Measurements from ENCODE around the gene TGDS. TPM values are rescaled to one million over a fixed set of nuclear protein-coding genes. Genes with fewer than 3 reads are reported as not detected.

Gene TGDS
- total and polyA plus RNA-seq, 2 of the 8 experiments (the other 6 are each of a cell fraction or from before 2014, with no cell fraction given): 11.6 to 11.8 TPM

DNA sequence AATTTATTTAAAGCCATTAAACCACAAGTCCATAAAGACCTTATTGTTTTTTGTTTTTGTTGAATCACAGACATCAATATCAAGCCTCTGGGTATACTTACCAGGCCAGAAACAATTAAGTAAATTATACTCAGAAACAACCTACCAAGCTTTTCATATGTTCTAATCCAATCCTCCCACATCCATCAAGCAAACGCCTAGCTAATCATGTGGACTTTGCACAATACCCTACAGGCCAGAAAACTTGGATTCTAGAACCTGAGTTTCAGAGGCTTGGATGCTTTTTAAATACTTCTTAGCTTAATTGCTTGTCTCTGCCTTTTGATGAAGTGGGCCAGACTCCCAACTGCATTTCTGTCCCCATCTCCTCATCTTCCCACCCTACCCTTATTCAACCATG lies 39.9 kb downstream of the TGDS start:
- H2BK12ac ChIP-seq (ENCODE audit: low read depth, low read length): no peak overlapping the region
- H4K91ac ChIP-seq (replicated peaks; ENCODE audit: insufficient read length, low read length): no peak overlapping the region
- H3K79me2 ChIP-seq (ENCODE audit: control insufficient read depth in 1 of 2, insufficient read depth in 2 of 2, low read length in 2 of 2): no peaks in the 10 kb centered on the region
- no peak overlapping the region for H3K4me2 ChIP-seq (ENCODE audit: insufficient read depth in 1 of 2, low read depth in 2 of 2, low read length in 2 of 2)
- no peak overlapping the region for H2AK5ac ChIP-seq (ENCODE audit: low read depth, low read length)
- H3K27ac ChIP-seq (ENCODE audit: low read depth, low read length): no peak overlapping the region
- no peak overlapping the region for H4K8ac ChIP-seq (ENCODE audit: extremely low read depth, insufficient read depth, low read length)
- no peak overlapping the region for H2BK15ac ChIP-seq (ENCODE audit: low read length)
- H3K18ac ChIP-seq (ENCODE audit: extremely low read depth, low read length): no peak overlapping the region
- no peak overlapping the region for H3K4ac ChIP-seq (replicated peaks; ENCODE audit: insufficient read length, low read depth, low read length)
- H4K20me1 ChIP-seq (replicated peaks in 1 of 2; ENCODE audit: control insufficient read depth in 1 of 2, insufficient read depth in 2 of 2, low read length in 2 of 2): no peaks in the 10 kb centered on the region
- H3K14ac ChIP-seq (ENCODE audit: insufficient read length): no peak overlapping the region
- no peaks in the 10 kb centered on the region for H3K23me2 ChIP-seq (ENCODE audit: low read depth, low read length)
- H2AFZ ChIP-seq (ENCODE audit: low read length): no peak overlapping the region
- H3K56ac ChIP-seq (replicated peaks; ENCODE audit: insufficient read length, low read depth, low read length): no peak overlapping the region
- no peak overlapping the region for H2BK5ac ChIP-seq (ENCODE audit: low read depth, low read length)
- 83% methylated on average over 1 of the region's 1 CpG; no CpG with 5 or more reads in 1 of the 2 experiments for WGBS, 2 experiments (ENCODE audit: extremely low coverage in 1 of 2, insufficient coverage in 1 of 2, insufficient read length in 1 of 2, insufficient replicate concordance in 2 of 2, low coverage in 1 of 2, low lambda C conversion rate in 2 of 2, missing lambda C conversion rate in 1 of 2)
- no peak overlapping the region for H2BK20ac ChIP-seq (ENCODE audit: low read length)
- no peaks in the 10 kb centered on the region; a peak in 1 of 7 replicates for H3K27me3 ChIP-seq (replicated peaks in 1 of 4; ENCODE audit: control insufficient read depth in 3 of 4, extremely low read depth in 1 of 4, insufficient read depth in 3 of 4, low read length in 3 of 4)
- FAIRE-seq (no peak), DNase-seq (ENCODE audit: low read depth in 1 of 2, low spot score in 2 of 2) (no peak)
- no peak overlapping the region for H2BK120ac ChIP-seq (replicated peaks; ENCODE audit: low read depth, low read length)
- no peaks in the 10 kb centered on the region; a peak in 1 of 4 replicates for H3K9me3 ChIP-seq (ENCODE audit: insufficient read depth in 2 of 2, low read depth in 1 of 2, low read length in 1 of 2)
- H3K79me1 ChIP-seq (ENCODE audit: low read depth, low read length): no peaks in the 10 kb centered on the region
- TF ChIP-seq, protein P1, sequence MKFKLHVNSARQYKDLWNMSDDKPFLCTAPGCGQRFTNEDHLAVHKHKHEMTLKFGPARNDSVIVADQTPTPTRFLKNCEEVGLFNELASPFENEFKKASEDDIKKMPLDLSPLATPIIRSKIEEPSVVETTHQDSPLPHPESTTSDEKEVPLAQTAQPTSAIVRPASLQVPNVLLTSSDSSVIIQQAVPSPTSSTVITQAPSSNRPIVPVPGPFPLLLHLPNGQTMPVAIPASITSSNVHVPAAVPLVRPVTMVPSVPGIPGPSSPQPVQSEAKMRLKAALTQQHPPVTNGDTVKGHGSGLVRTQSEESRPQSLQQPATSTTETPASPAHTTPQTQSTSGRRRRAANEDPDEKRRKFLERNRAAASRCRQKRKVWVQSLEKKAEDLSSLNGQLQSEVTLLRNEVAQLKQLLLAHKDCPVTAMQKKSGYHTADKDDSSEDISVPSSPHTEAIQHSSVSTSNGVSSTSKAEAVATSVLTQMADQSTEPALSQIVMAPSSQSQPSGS (IDR thresholded peaks at IDR 0.05; ENCODE audit: low read length): no peak
- TF ChIP-seq CBX8 (IDR thresholded peaks at IDR 0.05; ENCODE audit: borderline replicate concordance, low read depth, low read length): no peak
- no peak for TF ChIP-seq HDAC6 (IDR thresholded peaks at IDR 0.05; ENCODE audit: low read depth, low read length)
- no peak for TF ChIP-seq SAP30 (IDR thresholded peaks at IDR 0.05; ENCODE audit: insufficient read depth, insufficient replicate concordance, low read length)
- no peaks in the 10 kb centered on the region for H3K36me3 ChIP-seq (ENCODE audit: control insufficient read depth in 2 of 4, insufficient read depth in 4 of 4, low read length in 3 of 4)
- H3K23ac ChIP-seq (ENCODE audit: insufficient read length): no peak overlapping the region
- POLR2A ChIA-PET (ENCODE audit: partially characterized antibody): no interaction called here
- no peaks in the 10 kb centered on the region for H3K4me1 ChIP-seq (replicated peaks in 1 of 4; ENCODE audit: control insufficient read depth in 3 of 4, insufficient read depth in 4 of 4, low read length in 3 of 4)
- H3K9ac ChIP-seq (replicated peaks in 1 of 4; ENCODE audit: extremely low read depth in 1 of 4, low read depth in 3 of 4, low read length in 3 of 4): no peak overlapping the region
- CTCF ChIA-PET (ENCODE audit: partially characterized antibody): no interaction called here
- H3K4me3 ChIP-seq (ENCODE audit: extremely low read depth in 1 of 4, insufficient read depth in 2 of 4, low read depth in 3 of 4, low read length in 4 of 4): no peak overlapping the region
- no peak overlapping the region for H4K5ac ChIP-seq (ENCODE audit: insufficient read length, low read depth, low read length)

Data from H1 (cell line).